GM12874 (cell line): ENCODE measurements around the gene CHKA.
A peak's percentile ranks its signal among the peaks of the same experiment; 100 is the strongest.

Experiments
- CTCF ChIP-seq: IDR thresholded peaks from 2 replicates; pipeline ENCODE4 v1.5.1; 2011; ENCODE audit warnings: low read depth, mild to moderate bottlenecking, control low read depth, low read length, moderate library complexity; ENCODE audit not compliant: insufficient read depth

CHKA gene

GRCh38 chr11:68011051-68011943 is 109.9 kb downstream of the CHKA start:
- TF ChIP-seq CTCF, result no peak

- TF ChIP-seq CTCF, result no peak
Measured at GRCh38 chr11:68010090-68011041, 110.8 kb downstream of the CHKA start, which contains the start of gene ALDH3B1. ALDH3B1 (plus strand) TSS chr11:68010327; CDS start chr11:68015298, 4,971 bp downstream.

GRCh38 chr11:68009391-68010089 is 111.6 kb downstream of the CHKA start:
- TF ChIP-seq CTCF, result peak; percentile 36

- no peak for TF ChIP-seq CTCF
Measured at GRCh38 chr11:68008381-68009337, 112.5 kb downstream of the CHKA start.

- no peak for TF ChIP-seq CTCF
Measured at GRCh38 chr11:68007498-68008380, 113.4 kb downstream of the CHKA start.

- TF ChIP-seq CTCF, result no peak
Measured at GRCh38 chr11:68006606-68007166, 114.5 kb downstream of the CHKA start.
